ENCODE measurements around the gene CRELD2.

DNA sequence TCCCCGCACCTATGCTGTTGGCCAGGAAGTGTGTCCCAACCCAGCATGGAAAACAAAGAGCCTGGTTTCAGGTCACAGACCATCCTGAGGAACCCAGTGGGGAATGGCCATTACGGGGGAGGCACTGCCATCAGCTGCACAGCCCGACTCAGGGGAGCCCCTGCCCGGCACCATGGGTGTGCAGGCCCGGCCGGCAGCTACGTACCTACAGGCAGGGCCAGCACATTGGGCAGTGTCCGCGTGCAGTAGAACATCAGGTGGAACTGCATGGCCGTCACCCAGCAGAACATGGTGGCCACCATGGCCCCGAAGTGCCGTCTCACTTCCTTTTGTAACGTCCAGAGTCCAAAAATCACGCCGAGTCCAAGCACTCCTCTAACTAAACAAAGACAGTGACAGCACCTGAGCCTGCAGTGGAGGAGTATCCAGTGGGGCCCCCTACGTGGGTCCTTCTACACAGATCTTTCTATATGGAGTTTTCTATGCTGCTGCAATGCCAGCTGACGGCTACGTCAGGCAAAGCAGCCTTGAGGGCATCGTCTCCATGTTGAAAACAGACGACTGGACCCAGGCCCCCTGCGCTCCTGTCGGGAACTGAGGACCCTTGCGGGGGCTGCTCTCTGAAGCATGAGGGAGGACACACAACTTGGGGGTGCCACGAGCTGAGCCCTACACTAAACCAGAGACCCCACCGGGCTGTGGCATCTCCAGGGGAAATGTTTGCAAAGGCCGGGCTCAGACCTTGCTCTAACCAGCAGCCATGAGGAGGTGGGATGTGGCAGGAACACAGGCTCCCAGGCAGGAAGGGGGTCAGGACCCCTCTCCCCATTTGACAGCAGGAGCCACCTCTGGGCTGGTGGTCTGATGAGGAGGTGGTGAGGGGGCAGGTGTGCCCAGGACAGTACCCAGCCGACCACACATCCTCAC lies 7.9 kb upstream of the CRELD2 start:
- TF ChIP-seq CTCF (IDR thresholded peaks at IDR 0.05), result no peak
- no peak for TF ChIP-seq POLR2A (IDR thresholded peaks at IDR 0.05)
